LNCaP clone FGC (cell line): ENCODE results near the gene EXOC2.

Experiments
- DNase-seq: peaks from one replicate; pipeline ENCODE4 v3.0.0-alpha.2; 2011; ENCODE audit warnings: low read depth
- H3K4me3 ChIP-seq: 2 replicates; pipeline ENCODE4 v1.5.1; 2011; ENCODE audit warnings: mild to moderate bottlenecking, low read depth, low read length, control low read depth
- TF ChIP-seq, protein P1 (sequence below): IDR thresholded peaks from 2 replicates; pipeline ENCODE4 v1.5.1; 2012; ENCODE audit warnings: mild to moderate bottlenecking; ENCODE audit not compliant: control insufficient read depth, insufficient read depth; ENCODE audit errors: extremely low read depth

EXOC2 gene

DNA sequence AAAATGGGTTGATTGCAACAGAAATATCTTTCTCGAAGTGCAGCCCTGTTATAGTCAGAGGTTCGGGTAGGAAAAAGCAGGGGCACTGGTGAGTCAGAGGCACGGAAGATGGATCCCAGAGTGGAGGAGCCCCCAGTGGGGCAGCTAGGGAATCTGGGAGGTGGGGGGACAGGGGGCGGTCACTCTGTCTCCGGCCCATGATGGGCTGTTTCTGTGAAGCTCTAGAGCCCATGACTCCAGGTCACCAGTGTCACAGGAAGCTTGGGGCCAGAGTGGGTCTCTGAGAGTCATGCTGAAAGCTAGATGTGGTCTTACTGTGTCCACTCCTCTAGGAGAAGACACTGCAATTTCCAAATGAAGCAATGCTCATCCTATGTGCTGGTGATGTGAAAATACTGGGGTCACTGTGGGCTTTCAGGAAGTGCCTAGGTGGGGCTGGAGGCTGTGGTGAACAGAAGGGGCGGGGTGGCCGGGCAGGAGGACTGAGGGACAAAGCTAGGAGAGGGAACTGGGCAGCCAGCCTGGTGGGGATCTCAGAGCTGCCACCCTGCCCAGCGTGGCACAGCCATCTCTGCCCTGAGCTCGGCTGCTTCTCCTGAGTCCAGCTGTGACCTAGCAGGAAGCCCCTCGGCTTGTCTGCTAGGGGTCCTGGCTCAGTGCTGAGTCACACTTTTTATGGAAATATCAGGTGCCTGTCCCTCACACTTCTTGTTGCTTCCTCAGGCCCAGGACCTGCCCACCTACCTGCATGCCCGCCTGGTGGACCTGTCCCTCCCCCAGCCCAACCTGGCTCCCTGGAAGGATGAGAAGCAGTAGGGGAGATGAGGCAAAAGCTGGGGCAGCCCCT lies 247.1 kb downstream of the EXOC2 start:
- no peak overlapping the region for H3K4me3 ChIP-seq
- TF ChIP-seq, protein P1, sequence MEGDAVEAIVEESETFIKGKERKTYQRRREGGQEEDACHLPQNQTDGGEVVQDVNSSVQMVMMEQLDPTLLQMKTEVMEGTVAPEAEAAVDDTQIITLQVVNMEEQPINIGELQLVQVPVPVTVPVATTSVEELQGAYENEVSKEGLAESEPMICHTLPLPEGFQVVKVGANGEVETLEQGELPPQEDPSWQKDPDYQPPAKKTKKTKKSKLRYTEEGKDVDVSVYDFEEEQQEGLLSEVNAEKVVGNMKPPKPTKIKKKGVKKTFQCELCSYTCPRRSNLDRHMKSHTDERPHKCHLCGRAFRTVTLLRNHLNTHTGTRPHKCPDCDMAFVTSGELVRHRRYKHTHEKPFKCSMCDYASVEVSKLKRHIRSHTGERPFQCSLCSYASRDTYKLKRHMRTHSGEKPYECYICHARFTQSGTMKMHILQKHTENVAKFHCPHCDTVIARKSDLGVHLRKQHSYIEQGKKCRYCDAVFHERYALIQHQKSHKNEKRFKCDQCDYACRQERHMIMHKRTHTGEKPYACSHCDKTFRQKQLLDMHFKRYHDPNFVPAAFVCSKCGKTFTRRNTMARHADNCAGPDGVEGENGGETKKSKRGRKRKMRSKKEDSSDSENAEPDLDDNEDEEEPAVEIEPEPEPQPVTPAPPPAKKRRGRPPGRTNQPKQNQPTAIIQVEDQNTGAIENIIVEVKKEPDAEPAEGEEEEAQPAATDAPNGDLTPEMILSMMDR, result no peak
- DNase-seq, result no peak

DNA sequence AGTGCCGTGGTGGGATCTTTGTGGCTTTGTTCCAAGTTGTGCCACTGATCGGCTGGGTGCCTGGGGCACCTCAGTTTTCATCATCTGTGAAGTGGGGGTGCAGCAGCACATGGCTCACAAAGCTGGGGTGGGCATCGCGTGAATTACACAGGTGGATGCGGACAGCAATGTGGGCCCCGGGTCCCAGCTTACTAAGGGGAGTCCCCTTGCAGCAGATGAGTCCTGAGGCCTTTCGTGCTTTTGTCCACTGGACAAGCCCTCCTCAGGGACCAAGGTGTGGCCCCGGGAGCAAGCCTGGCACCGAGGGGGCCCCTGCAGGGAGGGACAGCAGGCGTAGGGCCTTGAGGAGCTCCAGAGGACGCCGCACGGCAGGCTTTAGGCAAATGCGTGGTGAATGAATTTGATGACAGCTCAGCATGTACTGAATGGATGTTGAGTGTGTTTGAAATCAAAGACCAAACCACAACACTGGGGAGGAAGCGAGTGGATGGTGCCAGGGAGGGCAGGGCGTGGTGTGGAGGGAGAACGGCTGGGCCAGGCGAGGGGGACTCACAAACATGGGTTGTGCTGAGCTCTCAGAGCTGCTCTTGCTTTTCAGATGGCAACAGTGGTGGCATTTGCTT lies 248.2 kb downstream of the EXOC2 start:
- no peak overlapping the region for H3K4me3 ChIP-seq
- TF ChIP-seq, protein P1, result no peak
- DNase-seq, result no peak

DNA sequence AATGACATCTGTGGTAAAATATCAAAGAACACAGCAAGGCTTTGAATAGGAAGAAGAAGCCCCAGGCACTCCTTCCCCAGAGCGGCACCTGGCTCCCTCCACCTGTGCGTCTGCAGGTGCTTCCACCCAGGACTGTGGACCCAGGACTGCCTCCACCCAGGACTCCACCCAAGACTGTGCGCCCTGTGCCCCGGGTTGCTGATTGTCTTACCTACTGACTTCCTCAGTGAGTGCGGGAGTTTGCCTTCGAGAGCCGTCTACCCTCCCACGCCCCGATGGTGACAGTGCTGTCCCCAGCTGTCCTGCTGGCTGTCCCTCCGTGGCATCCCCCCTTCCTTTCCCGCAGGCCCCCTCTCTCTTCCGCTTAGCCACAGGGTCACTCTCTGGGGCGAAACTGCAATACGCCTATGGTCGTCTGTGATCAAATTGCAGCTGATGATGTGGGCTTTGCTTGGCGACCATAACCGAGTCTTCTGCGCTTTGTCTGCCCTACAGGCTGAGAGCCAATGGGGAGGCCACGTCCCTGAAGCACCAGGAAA lies 249.2 kb downstream of the EXOC2 start:
- no peak for DNase-seq
- H3K4me3 ChIP-seq, result no peak overlapping the region
- TF ChIP-seq, protein P1, result no peak

DNA sequence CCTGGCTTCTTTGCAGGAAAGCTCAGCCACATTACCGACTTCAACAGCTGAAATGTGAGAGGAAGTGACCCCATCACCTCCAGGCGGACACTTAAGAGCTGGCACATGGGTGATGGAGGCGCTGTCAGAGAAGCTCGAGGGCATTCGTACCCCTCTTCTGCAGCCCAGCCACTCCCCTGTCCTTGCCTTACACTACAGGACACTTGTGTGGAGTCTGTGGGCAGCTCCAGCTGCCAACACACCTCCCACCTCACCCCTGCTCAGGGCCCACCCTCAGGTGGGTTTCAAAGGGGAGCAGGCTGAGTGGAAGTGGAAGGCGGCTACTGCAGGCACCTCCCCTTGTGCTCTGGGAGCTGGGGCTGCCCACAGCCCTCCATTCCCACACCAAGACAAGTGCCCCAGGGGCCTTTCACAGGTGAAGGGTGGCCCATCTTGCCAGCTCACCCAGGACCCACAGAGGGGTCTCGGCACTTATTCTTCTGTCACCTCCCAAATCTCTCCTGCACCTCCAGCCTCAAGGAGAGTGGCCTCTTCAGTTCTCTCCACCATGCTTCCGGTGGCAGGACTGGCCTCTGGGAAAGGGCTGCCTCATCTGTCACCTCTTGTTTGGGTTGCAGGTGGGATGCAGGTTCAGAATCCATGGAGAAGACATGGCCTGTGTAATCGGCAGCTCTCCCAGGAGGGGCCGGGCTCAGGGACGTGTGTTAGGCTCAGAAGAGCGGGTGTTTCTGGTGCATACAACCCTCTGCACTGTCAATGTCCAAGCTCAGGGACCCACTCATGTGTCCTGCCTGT lies 251.6 kb downstream of the EXOC2 start:
- DNase-seq, result no peak
- no peak overlapping the region for H3K4me3 ChIP-seq
- TF ChIP-seq, protein P1, result no peak

DNA sequence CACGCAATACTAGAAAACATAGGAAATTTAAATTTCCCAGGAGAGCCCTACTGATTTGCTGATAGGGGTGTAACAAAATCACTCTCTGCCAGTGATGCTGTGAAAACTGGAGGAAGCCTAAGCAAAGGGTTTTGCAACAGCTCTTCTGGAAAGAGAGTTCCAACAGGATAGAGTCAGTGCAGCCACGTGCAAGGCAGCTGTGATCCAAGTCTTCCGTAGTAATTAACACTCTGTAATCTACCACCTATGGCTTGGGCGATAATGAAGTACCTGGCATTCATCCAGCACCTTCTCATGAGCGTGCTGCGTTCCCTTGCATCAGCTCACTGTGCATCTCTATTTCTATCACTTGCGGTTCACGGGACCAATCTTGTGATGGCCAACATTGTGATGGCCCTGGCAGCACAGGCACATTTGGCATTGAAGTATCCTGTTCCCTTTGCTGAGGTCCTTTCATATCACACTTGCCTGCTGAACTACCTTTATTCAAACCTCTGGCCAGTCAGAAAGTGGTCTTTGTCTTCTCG lies 253.2 kb downstream of the EXOC2 start:
- TF ChIP-seq, protein P1, result no peak
- H3K4me3 ChIP-seq, result no peak overlapping the region
- no peak for DNase-seq

DNA sequence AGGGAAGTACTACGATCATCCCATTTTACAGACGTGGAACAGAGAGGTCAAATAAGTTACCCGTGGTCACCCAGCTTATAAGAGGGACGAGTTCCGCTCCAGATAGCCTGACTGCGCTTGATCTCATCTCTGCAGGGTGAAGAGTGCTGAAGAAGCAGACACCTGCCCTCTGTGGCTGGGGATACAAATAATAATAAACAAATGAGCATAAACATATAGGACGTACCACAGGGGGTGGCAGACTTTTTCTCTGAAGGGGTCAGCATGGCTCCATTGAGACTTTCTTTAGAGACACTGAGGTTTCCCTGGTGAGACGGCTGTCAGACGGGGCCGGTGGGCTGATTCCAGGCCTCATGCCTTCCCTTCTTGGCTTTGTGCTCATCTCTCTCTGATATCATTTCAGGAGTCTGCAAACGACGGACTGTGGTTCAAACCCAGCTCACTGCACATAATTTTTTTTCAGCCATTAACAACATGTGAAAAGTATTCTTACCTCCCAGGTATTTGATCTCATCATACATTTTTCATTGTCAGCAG lies 254.2 kb downstream of the EXOC2 start:
- no peak overlapping the region for H3K4me3 ChIP-seq
- TF ChIP-seq, protein P1, result no peak
- no peak for DNase-seq
